ENCODE data around the gene MRPS34.

MRPS34 gene

GRCh38 chr16:1794221-1794871, 21.4 kb upstream of the MRPS34 start:
- no peak for DNase-seq

- no peak for DNase-seq
Observed at GRCh38 chr16:1793578-1794220, 20.8 kb upstream of the MRPS34 start, which contains the start of gene IGFALS. Gene IGFALS, minus strand, starts transcription at chr16:1793705. Its CDS starts 53 bp downstream, at chr16:1793652.

GRCh38 chr16:1792836-1793577, 20.1 kb upstream of the MRPS34 start:
- no peak for DNase-seq

- no peak for DNase-seq
Observed at GRCh38 chr16:1791943-1792812, 19.2 kb upstream of the MRPS34 start.

- no peak for DNase-seq
Observed at GRCh38 chr16:1791256-1791942, 18.5 kb upstream of the MRPS34 start.

- no peak for DNase-seq
Observed at GRCh38 chr16:1790611-1791255, 17.8 kb upstream of the MRPS34 start.

- no peak for DNase-seq
Observed at GRCh38 chr16:1790261-1790610, 17.3 kb upstream of the MRPS34 start.

GRCh38 chr16:1789643-1790045, 16.7 kb upstream of the MRPS34 start:
- no peak for DNase-seq

GRCh38 chr16:1788708-1789100, 15.8 kb upstream of the MRPS34 start:
- no peak for DNase-seq

- DNase-seq: no peak
Observed at GRCh38 chr16:1788095-1788707, 15.3 kb upstream of the MRPS34 start.

GRCh38 chr16:1787322-1788094, 14.6 kb upstream of the MRPS34 start:
- DNase-seq: no peak

- no peak for DNase-seq
Observed at GRCh38 chr16:1787056-1787321, 14.1 kb upstream of the MRPS34 start.

- no peak for DNase-seq
Observed at GRCh38 chr16:1786242-1787055, 13.5 kb upstream of the MRPS34 start.

- DNase-seq: no peak
Observed at GRCh38 chr16:1785846-1786170, 12.9 kb upstream of the MRPS34 start.

- no peak for DNase-seq
Observed at GRCh38 chr16:1784977-1785845, 12.3 kb upstream of the MRPS34 start.

GRCh38 chr16:1782408-1783264, 9.7 kb upstream of the MRPS34 start, which contains the start of the genes NUBP2 and SPSB3:
Gene NUBP2, plus strand, starts transcription at chr16:1782960. Its CDS starts 61 bp downstream, at chr16:1783021.
Gene SPSB3, minus strand, starts transcription at chr16:1782571. Its CDS starts 1,088 bp downstream, at chr16:1781483.
- peak; percentile 100 for DNase-seq

GRCh38 chr16:1781758-1782407, 8.9 kb upstream of the MRPS34 start:
- peak; percentile 23 for DNase-seq

All from hematopoietic multipotent progenitor cell treated with erythropoietin and hydrocortisone succinate and interleukin-3 and kit ligand, for 8 days (in vitro differentiated cells).